HepG2 (cell line): Measurements from ENCODE around the gene CHRD. TPM values are rescaled to one million over a fixed set of nuclear protein-coding genes. Genes with fewer than 3 reads are reported as not detected.

Source experiments
- GATAD2A ChIP-seq: IDR thresholded peaks from 2 replicates; pipeline ENCODE4 v1.6.1; 2016
- HNRNPLL ChIP-seq: fragments of 200-400 bp; formaldehyde crosslinking; IDR thresholded peaks from 2 replicates; pipeline ENCODE4 v1.6.1; 2017; ENCODE audit warnings: mild to moderate bottlenecking, low read depth, low read length; ENCODE audit not compliant: poor library complexity, severe bottlenecking
- HOXA7 ChIP-seq: sonication (generic); formaldehyde crosslinking; IDR thresholded peaks from 2 replicates; pipeline ENCODE4 v1.8.1; 2022; ENCODE audit warnings: mild to moderate bottlenecking, missing genetic modification reagents, moderate library complexity
- LRRFIP1 ChIP-seq: sonication (generic); formaldehyde crosslinking; conservative IDR thresholded peaks from 2 replicates; pipeline ENCODE4 v1.4.0; 2020; ENCODE audit warnings: missing genetic modification reagents
- MEIS2 ChIP-seq: sonication (generic); formaldehyde crosslinking; IDR thresholded peaks from 2 replicates; pipeline ENCODE4 v1.9.0; 2021; ENCODE audit warnings: mild to moderate bottlenecking, missing genetic modification reagents
- NFE2 ChIP-seq: sonication (generic); formaldehyde crosslinking; IDR thresholded peaks from 2 replicates; pipeline ENCODE4 v1.4.0; 2020; ENCODE audit warnings: missing genetic modification reagents
- REL ChIP-seq: sonication (generic); formaldehyde crosslinking; conservative IDR thresholded peaks from 2 replicates; pipeline ENCODE4 v1.8.0; 2022; ENCODE audit warnings: mild to moderate bottlenecking, missing genetic modification reagents, moderate library complexity
- SMAD3 ChIP-seq: sonication (generic); formaldehyde crosslinking; IDR thresholded peaks from 2 replicates; pipeline ENCODE4 v1.4.0; 2020; ENCODE audit warnings: missing genetic modification reagents
- TEAD2 ChIP-seq: sonication (generic); formaldehyde crosslinking; IDR thresholded peaks from 2 replicates; pipeline ENCODE4 v1.9.0; 2021; ENCODE audit warnings: missing genetic modification reagents
- ZBTB14 ChIP-seq: sonication (generic); formaldehyde crosslinking; IDR thresholded peaks from 2 replicates; pipeline ENCODE4 v1.4.0; 2020; ENCODE audit warnings: missing genetic modification reagents
- ZNF12 ChIP-seq: sonication (generic); formaldehyde crosslinking; IDR thresholded peaks from 2 replicates; pipeline ENCODE4 v1.5.0; 2020; ENCODE audit warnings: missing genetic modification reagents
- ZNF280B ChIP-seq: sonication (generic); formaldehyde crosslinking; IDR thresholded peaks from 2 replicates; pipeline ENCODE4 v1.5.0; 2020; ENCODE audit warnings: missing genetic modification reagents, mild to moderate bottlenecking, borderline replicate concordance
- ZNF44 ChIP-seq: sonication (generic); formaldehyde crosslinking; IDR thresholded peaks from 2 replicates; pipeline ENCODE4 v1.5.1; 2020; ENCODE audit warnings: mild to moderate bottlenecking, missing genetic modification reagents
- ZXDC ChIP-seq: sonication (generic); formaldehyde crosslinking; IDR thresholded peaks from 2 replicates; pipeline ENCODE4 v1.5.0; 2020; ENCODE audit warnings: mild to moderate bottlenecking, missing genetic modification reagents
- polyA plus RNA-seq, 8 experiments: library from polyadenylated mRNA; depleted of rRNA in 3 of 8; stranded (reverse) in 7 of 8; unstranded in 1 of 8; fragments of >200 nt; fragmentation: Illumina TruSeq in 4 of 8; extraction: Trizol in 4 of 8; gene quantifications; 2 replicates each; pipeline versions ENCODE4 v1.2.1 to v1.2.3, GENCODE V29; 2011 to 2016; ENCODE audit warnings: low read depth in 4 of 8, missing spikeins in 1 of 8, mixed read lengths in 1 of 8; ENCODE audit not compliant: insufficient read depth in 1 of 8
- total RNA-seq, 5 experiments: library from RNA; depleted of rRNA; stranded (reverse); fragments of >200 nt; fragmentation: Illumina TruSeq; extraction: Trizol; gene quantifications; 2 replicates each; pipeline ENCODE4 v1.2.3, GENCODE V29; 2016; ENCODE audit warnings: low read depth in 1 of 5
- TF ChIP-seq, protein P1 (sequence below): sonication (generic); formaldehyde crosslinking; IDR thresholded peaks from 2 replicates; pipeline ENCODE4 v1.5.0; 2020; ENCODE audit warnings: mild to moderate bottlenecking, missing genetic modification reagents, borderline replicate concordance

Gene CHRD
- total and polyA plus RNA-seq, 2 of the 13 experiments (the other 11 are each of a cell fraction or from before 2014, with no cell fraction given): 22.2 to 35.2 TPM

DNA sequence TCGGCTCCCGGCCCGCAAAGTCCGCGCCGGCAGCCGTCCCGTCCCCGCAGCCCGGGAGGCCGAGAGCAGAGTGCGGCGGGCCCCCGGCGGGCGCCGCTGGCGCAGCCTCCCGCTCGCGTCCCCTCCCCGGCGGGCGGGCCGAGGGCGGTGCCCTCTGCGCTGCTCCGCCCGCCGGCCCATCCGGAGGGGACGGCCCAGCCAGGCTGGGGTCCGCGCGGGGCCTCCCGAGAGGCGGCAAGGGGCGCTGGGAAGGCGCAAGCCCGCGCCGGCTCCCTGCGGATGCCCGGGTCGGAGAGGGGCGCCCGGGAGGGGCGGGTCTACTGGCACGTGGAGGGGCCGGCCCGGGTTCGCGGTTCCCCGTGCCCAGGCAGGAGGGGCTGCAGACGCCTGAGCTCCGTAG, 18.3 kb upstream of the CHRD start, which contains the start of the genes CLCN2 and POLR2H (continued):
- TF ChIP-seq, protein P1, sequence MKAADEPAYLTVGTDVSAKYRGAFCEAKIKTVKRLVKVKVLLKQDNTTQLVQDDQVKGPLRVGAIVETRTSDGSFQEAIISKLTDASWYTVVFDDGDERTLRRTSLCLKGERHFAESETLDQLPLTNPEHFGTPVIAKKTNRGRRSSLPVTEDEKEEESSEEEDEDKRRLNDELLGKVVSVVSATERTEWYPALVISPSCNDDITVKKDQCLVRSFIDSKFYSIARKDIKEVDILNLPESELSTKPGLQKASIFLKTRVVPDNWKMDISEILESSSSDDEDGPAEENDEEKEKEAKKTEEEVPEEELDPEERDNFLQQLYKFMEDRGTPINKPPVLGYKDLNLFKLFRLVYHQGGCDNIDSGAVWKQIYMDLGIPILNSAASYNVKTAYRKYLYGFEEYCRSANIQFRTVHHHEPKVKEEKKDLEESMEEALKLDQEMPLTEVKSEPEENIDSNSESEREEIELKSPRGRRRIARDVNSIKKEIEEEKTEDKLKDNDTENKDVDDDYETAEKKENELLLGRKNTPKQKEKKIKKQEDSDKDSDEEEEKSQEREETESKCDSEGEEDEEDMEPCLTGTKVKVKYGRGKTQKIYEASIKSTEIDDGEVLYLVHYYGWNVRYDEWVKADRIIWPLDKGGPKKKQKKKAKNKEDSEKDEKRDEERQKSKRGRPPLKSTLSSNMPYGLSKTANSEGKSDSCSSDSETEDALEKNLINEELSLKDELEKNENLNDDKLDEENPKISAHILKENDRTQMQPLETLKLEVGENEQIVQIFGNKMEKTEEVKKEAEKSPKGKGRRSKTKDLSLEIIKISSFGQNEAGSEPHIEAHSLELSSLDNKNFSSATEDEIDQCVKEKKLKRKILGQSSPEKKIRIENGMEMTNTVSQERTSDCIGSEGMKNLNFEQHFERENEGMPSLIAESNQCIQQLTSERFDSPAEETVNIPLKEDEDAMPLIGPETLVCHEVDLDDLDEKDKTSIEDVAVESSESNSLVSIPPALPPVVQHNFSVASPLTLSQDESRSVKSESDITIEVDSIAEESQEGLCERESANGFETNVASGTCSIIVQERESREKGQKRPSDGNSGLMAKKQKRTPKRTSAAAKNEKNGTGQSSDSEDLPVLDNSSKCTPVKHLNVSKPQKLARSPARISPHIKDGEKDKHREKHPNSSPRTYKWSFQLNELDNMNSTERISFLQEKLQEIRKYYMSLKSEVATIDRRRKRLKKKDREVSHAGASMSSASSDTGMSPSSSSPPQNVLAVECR (CRISPR knock-in tag): peak; percentile 69
- TF ChIP-seq TEAD2 (CRISPR knock-in tag) (no peak), NFE2 (CRISPR knock-in tag) (no peak), GATAD2A (CRISPR knock-in tag) (no peak), MEIS2 (CRISPR knock-in tag) (peak; percentile 74; the same call in 1 of the 2 replicates), ZXDC (CRISPR knock-in tag) (peak; percentile 89), HNRNPLL (peak; percentile 94), ZNF44 (CRISPR knock-in tag) (no peak), SMAD3 (CRISPR knock-in tag) (no peak; the same call in 1 of the 2 replicates), ZNF12 (CRISPR knock-in tag) (no peak), LRRFIP1 (CRISPR knock-in tag) (no peak), REL (CRISPR knock-in tag) (no peak; the same call in 1 of the 2 replicates), ZNF280B (no peak), ZBTB14 (peak; percentile 67), HOXA7 (CRISPR knock-in tag) (no peak)
